Left lung (tissue), 10 donors: Measurements from ENCODE around the gene GIMAP8. TPM values are rescaled to one million over a fixed set of nuclear protein-coding genes. Genes with fewer than 3 reads are reported as not detected.
"Not testable (repeated sequence)": the region's sequence is repeated elsewhere in the genome, so short reads cannot be mapped to it uniquely, and the experiment has no call there.

Experiments used
- ATAC-seq: fragments of 200-7000 bp; cut with Tn5 transposase; one replicate; pipeline ENCODE4 v1.9.1; 2020; ENCODE audit warnings: moderate library complexity
- DNase-seq, 4 donors: peaks; one replicate each; pipeline ENCODE4 v3.0.0-alpha.2; 2013 to 2020
- H3K27ac ChIP-seq, 2 donors: fragments of 200-600 bp; sonication (generic) in 1 of 2; one replicate each; pipeline versions ENCODE4 v1.5.0 to v1.8.0; 2020 to 2021
- H3K27me3 ChIP-seq, 2 donors: fragments of 200-600 bp; sonication (generic) in 1 of 2; one replicate each; pipeline versions ENCODE4 v1.5.0 to v1.8.0; 2020 to 2021
- H3K36me3 ChIP-seq, 2 donors: fragments of 200-600 bp; sonication (generic) in 1 of 2; one replicate each; pipeline versions ENCODE4 v1.5.0 to v1.8.0; 2020 to 2021
- H3K4me1 ChIP-seq, 2 donors: fragments of 200-600 bp; one replicate each; pipeline ENCODE4 v1.8.0; 2021
- H3K4me3 ChIP-seq, 2 donors: fragments of 200-600 bp; sonication (generic) in 1 of 2; one replicate each; pipeline versions ENCODE4 v1.5.0 to v1.8.0; 2020 to 2021; ENCODE audit warnings: mild to moderate bottlenecking in 1 of 2
- H3K9me3 ChIP-seq, 2 donors: fragments of 200-600 bp; sonication (generic) in 1 of 2; one replicate each; pipeline versions ENCODE4 v1.5.0 to v1.8.0; 2020 to 2021
- CTCF ChIP-seq, 2 donors: fragments of 200-600 bp; sonication (generic) in 1 of 2; IDR thresholded peaks; one replicate each; pipeline versions ENCODE4 v1.5.0 to v1.8.0; 2021; ENCODE audit warnings: antibody characterized with exemption in 2 of 2
- intact Hi-C, 2 donors: fragments of 100-400 bp; cut with DNase I; formaldehyde crosslinking; loops; one replicate each; pipeline versions ENCODE4 v1.11.2 to v1.14.2; 2022
- polyA plus RNA-seq, 6 donors: library from polyadenylated mRNA; unstranded; fragments of 120-200 nt; gene quantifications; one replicate each; pipeline ENCODE4 v1.2.1, GENCODE V29; 2013; ENCODE audit not compliant: insufficient read length in 6 of 6
- total RNA-seq, 2 donors: library from RNA; stranded (reverse); fragmentation: NEBNext Ultra II Directional; extraction: Animal tissue kit (Norgen Biotek cat#: 25700); gene quantifications; one replicate each; pipeline ENCODE4 v1.2.1, GENCODE V29; 2021
- donor health status: DM: no; HTN: yes; CAD: no.
- donor health status: DM: no; HTN: no; CAD: no.

The GIMAP8 gene
- total and polyA plus RNA-seq, 8 donors: 17.1 to 37.3 (median 24.6) TPM

- H3K27ac ChIP-seq: peak overlapping the region; percentile 48 to 84
- H3K27me3 ChIP-seq: no peaks in the 10 kb centered on the region
- peaks cover 13 to 81% of the 10 kb centered on the region in 2 donors for H3K4me1 ChIP-seq
- peaks cover 0 to 14% of the 10 kb centered on the region in 2 donors for H3K36me3 ChIP-seq
- intact Hi-C loops: no loop called here
- no peak for DNase-seq
- no peaks in the 10 kb centered on the region for H3K9me3 ChIP-seq
- no peak overlapping the region for H3K4me3 ChIP-seq
- peak; percentile 45 for ATAC-seq
- TF ChIP-seq CTCF (IDR thresholded peaks at IDR 0.05): no peak
These were observed 30.9 kb downstream of the GIMAP8 start for GRCh38 chr7:150481186-150481920.

GRCh38 chr7:150481922-150482321 lies 31.5 kb downstream of the GIMAP8 start:
- no peaks in the 10 kb centered on the region for H3K27me3 ChIP-seq
- H3K4me1 ChIP-seq: peaks cover 13 to 83% of the 10 kb centered on the region in 2 donors
- H3K27ac ChIP-seq: peak overlapping the region; percentile 48 to 84
- intact Hi-C loops: no loop called here
- DNase-seq (no peak), ATAC-seq (no peak)
- peaks cover 0 to 12% of the 10 kb centered on the region in 2 donors for H3K36me3 ChIP-seq
- no peak overlapping the region for H3K4me3 ChIP-seq
- H3K9me3 ChIP-seq: no peaks in the 10 kb centered on the region
- no peak for TF ChIP-seq CTCF (IDR thresholded peaks at IDR 0.05)

DNA sequence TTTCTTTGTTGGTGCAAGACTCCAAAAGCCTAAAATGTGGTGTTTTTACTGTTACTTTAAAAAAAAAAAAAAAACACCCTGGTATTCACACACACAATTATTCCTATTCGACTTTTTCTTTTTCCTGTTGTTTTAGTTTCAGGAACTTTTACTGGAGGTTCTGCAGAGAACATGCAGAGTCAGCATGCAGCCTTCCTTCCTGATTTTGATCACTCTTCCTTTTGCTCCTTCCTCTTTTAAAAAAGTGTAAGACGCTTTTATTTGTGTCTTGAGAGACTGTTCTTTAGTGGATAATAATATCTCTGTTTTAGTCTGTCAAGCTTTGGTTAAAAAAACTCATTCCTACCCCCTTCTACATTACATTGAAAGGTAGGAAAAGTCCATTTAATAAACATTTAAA lies 33.1 kb downstream of the GIMAP8 start:
- Histone ChIP-seq H3K27ac (peak overlapping the region; percentile 20 to 84), H3K4me1 (peaks cover 13 to 86% of the 10 kb centered on the region in 2 donors)
- DNase-seq, H3K36me3 ChIP-seq, H3K4me3 ChIP-seq, H3K27me3 ChIP-seq, H3K9me3 ChIP-seq, intact Hi-C loops, ATAC-seq: not testable (repeated sequence)

- H3K36me3 ChIP-seq, ATAC-seq, H3K27me3 ChIP-seq, H3K4me3 ChIP-seq, H3K9me3 ChIP-seq, intact Hi-C loops, DNase-seq: not testable (repeated sequence)
- Histone ChIP-seq H3K4me1 (peaks cover 13 to 86% of the 10 kb centered on the region in 2 donors), H3K27ac (peak overlapping the region; percentile 20 to 84)
These were observed 33.6 kb downstream of the GIMAP8 start for GRCh38 chr7:150484071-150484470.

DNA sequence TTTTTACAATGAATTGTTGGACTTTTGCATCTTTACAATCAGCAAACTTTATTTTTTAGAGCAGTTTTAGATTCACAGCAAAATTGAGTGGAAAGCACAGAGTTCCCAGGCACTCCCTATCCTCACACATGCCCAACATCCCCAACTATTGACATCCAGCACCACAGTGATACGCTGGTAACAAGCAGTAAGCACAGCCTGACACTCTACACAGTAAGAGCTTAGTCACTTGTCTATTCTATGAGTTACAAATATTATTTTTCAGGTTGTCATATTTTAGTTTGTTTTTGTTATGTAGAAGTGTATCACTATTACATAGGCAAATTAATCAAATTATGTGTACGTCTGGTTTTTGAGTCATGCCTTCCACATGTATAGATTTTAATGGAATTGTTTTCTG lies 37.2 kb downstream of the GIMAP8 start:
- no peak for DNase-seq
- Histone ChIP-seq H3K9me3 (peaks cover 0 to 7% of the 10 kb centered on the region in 2 donors), H3K27me3 (no peaks in the 10 kb centered on the region), H3K4me3 (no peak overlapping the region), H3K27ac (peak overlapping the region in 1 of 2 donors; percentile 41), H3K36me3 (no peaks in the 10 kb centered on the region), H3K4me1 (peaks cover 3 to 60% of the 10 kb centered on the region in 2 donors)
- intact Hi-C loops: no loop called here
- ATAC-seq: no peak
- TF ChIP-seq CTCF (IDR thresholded peaks at IDR 0.05): no peak

- Histone ChIP-seq H3K27ac (peak overlapping the region in 1 of 2 donors; percentile 74), H3K36me3 (no peaks in the 10 kb centered on the region), H3K9me3 (peaks cover 0 to 7% of the 10 kb centered on the region in 2 donors), H3K4me1 (peaks cover 0 to 42% of the 10 kb centered on the region in 2 donors), H3K27me3 (no peaks in the 10 kb centered on the region), H3K4me3 (no peak overlapping the region)
- TF ChIP-seq CTCF (IDR thresholded peaks at IDR 0.05): no peak
- intact Hi-C loops: no loop called here
- ATAC-seq (no peak), DNase-seq (no peak)
These were observed 39.4 kb downstream of the GIMAP8 start for GRCh38 chr7:150489782-150490181.

DNA sequence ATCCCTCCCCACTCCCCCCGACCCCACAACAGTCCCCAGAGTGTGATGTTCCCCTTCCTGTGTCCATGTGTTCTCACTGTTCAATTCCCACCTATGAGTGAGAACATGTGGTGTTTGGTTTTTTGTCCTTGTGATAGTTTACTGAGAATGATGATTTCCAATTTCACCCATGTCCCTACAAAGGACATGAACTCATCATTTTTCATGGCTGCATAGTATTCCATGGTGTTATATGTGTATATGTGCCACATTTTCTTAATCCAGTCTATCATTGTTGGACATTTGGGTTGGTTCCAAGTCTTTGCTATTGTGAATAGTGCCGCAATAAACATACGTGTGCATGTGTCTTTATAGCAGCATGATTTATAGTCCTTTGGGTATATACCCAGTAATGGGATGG lies 43.0 kb downstream of the GIMAP8 start:
- H3K4me1 ChIP-seq: peaks cover 0 to 14% of the 10 kb centered on the region in 2 donors
- H3K4me3 ChIP-seq, H3K27ac ChIP-seq, H3K27me3 ChIP-seq, intact Hi-C loops, DNase-seq, H3K9me3 ChIP-seq, H3K36me3 ChIP-seq, ATAC-seq: not testable (repeated sequence)
